ENCODE data around the gene PLXNC1.
A peak's percentile ranks its signal among the peaks of the same experiment; 100 is the strongest.

PLXNC1 gene

DNA sequence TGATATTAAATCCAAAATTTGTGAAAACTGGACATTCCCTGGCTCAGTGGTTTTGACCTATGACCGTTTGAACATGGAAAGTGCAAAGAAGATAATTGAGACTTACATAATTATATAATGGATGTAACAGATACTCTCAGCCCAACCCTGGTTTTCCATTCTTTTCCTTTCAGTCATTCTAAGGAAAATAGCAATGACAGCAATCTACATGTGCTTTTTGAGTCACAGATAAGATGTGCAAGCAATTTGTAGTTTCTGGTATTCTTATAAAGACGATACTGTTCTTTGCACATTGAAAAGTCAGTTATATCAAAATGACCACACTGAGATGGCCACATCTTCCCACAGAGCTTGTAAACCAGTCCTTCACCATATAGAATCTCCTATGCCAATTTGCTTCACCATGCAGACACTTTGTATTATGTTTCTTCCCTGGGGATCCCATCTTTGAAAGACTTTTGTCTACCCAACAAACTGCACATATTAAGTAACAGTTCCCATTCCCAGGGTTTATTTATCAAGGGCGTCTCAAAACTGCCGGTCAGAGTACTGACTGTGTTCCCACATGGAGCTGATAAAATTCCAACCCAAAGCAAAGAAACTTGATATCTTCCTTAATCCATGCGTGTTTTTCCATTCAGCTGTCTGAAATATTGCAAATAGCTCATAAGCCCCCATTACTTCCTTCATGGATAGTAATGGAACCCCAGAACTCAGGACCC is 34.8 kb downstream of the PLXNC1 start:
- DNase-seq: no peak

GRCh38 chr12:94183708-94184379 is 35.5 kb downstream of the PLXNC1 start:
- no peak for DNase-seq

- no peak for DNase-seq
Measured at GRCh38 chr12:94184995-94185719, 36.8 kb downstream of the PLXNC1 start.

DNA sequence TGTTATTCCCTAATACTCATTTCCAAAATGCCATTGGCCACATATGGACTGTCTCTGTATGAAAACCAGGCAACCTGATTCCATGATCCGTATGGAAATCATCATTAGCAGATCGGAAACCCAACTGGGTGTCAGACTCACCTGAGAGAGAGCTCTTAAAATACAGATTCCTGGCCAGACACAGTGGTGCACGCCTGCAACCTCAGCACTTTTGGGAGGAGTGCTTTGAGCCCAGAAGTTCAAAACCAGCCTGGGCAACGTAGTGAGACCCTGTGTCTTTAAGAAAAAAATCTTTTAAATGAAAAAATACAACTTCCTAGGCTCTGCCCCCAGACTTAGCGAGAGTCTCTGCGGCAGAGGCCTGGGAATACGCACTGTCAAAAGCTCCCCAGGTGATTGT is 37.4 kb downstream of the PLXNC1 start:
- DNase-seq: no peak

- DNase-seq: peak; percentile 70 to 72
Measured at GRCh38 chr12:94186278-94187241, 38.2 kb downstream of the PLXNC1 start.

- no peak for DNase-seq
Measured at GRCh38 chr12:94187361-94187760, 39.0 kb downstream of the PLXNC1 start.

- DNase-seq: no peak
Measured at GRCh38 chr12:94190623-94191022, 42.2 kb downstream of the PLXNC1 start.

DNA sequence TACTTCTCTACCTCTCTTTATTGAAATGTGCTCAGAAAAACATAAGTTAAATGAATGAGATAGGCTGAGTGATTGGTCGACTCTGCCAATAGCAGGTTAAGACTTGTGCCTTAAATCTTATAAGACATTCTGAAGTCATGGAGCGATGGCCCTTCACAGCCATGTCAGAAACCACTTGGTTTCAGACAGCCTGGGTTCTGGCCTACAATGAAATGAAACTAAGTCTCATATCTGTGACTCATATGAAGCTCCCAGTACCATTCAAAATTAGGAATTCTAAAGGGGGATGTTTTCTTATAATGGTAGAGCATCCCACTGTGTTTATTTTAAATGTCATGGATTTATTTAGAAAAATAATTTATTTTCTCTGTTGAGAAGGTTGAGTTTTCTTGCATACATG is 42.6 kb downstream of the PLXNC1 start:
- no peak for DNase-seq

- DNase-seq: no peak
Measured at GRCh38 chr12:94191811-94192210, 43.4 kb downstream of the PLXNC1 start.

DNA sequence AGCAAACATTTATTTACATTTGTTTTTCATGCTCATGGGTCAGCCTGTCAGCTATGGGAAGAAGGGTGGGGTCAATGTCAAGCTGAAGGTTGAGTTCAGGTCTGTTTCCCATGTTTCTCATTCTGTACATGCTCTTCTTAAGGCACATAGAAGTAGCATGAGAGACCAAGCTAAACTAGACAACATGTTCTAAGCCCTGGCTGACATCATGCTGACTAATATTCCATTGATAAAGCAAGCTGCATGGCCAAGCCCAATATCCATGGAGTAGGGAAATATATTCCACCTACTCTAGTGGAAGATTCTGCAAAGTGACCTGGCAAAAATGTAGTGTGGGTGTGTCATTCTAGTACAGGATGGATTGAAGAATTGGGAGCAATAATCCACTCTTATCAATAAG is 44.1 kb downstream of the PLXNC1 start:
- no peak for DNase-seq

GRCh38 chr12:94193168-94193567 is 44.8 kb downstream of the PLXNC1 start:
- no peak for DNase-seq

DNA sequence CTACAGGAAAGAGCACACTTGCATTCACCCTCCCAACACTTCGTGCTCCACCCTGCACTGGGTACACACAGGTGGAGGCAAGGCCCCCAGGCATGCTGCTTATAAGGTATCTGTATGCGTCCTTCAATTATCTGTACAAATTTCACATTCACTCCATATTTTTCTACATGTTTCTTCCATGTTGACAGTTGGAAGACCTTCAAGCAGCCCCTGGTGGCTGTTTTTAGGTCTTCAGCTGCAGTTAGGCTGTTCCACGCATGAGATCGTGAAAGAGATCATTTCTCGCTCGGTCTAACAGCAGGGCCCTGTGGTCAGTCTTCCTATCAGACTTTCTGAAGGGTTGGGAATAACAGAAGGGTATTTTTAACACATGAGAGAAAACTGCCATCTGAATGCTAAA is 47.1 kb downstream of the PLXNC1 start:
- no peak for DNase-seq

DNA sequence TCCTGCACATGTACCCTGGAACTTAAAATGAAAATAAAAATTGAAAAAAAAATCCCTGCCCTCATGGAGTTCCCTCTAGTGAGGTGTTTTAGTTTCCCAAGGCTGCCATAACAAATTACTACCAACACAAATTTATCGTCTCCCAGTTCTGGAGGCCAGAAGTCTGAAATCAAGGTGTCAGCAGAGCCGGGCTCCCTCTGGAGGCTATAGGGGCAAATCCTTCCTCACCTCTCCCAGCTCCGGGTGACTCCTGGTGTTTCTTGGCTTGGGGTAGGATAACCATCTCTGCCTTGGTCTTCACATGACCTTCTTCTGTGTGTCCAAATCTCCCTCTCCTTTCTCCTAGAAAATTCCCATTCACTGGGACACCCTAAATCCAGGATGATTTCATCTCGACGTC is 50.1 kb downstream of the PLXNC1 start:
- no peak for DNase-seq

DNA sequence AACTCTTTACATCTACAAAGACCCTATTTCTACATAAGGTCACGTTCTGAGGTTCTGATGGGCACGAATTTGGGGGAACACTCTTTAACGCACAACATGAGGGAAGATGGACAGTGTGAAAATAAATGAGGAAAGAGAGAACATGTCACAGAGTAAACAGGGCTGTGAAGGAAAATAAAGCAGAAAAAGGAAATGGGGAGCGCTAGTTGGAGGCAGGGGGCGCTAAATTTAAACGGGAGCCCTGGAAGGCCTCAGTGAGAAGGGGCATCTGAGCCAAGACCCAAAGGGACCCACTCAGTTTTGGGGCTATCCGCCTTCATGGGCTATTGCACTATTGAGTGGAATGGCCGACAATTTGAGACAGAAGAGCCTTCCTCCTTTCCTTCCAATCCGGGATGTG is 50.5 kb downstream of the PLXNC1 start:
- DNase-seq: no peak

DNA sequence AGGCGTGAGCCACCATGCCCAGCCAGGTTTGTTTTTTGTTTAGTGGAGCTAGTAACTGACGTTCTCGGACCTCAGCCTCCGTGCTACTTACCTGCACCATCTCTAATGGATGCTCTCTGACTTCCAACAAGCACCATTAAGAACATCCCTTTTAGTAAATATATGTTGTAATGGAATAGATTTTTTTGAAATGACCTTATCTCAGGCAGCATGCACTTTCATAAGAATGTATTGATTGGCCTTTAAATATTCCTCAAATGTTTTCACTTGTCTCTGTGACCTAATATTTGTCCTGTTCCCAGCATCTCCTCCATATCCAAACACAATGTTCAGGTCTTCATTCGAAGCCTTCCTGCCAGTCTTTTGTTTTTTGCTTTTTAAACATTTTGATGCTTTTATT is 51.7 kb downstream of the PLXNC1 start:
- DNase-seq: no peak

DNA sequence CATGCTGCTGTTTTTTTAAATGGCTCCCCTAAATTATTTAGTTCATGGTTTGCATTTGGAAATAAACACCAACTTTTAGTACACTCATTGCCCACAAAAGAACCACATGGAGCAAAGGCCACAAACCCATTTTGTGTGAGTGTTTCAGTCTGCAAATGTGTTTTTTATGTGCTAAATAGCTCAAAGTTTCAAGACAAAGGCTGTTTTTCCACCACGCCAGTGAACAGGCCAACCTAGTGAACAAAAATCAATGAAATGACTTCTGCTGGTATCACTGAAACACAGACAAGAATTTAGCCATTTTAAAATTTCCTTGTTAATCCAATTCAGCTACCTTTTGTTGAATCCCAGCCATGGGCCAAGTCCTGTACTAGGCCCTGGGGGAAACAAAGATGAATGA is 52.3 kb downstream of the PLXNC1 start:
- DNase-seq: no peak

GRCh38 chr12:94202245-94203180 is 54.1 kb downstream of the PLXNC1 start:
- no peak for DNase-seq

DNA sequence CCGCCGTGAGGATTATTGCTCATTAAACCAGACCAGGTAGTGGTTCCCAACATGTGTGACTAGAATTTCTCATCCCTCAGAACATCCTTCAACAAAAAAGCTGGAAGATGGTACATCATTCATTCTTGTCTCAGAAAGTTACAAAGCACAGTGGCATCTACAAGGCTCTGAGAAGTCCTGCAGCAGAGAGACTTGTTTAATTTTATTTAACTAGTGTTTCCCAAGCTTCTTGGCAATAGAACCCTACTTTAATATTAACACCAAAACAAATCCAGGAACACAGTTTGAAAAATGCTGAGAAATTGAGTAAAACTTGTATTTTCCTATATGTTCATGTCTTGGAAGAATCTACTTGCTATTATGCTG is 54.8 kb downstream of the PLXNC1 start:
- no peak for DNase-seq

DNA sequence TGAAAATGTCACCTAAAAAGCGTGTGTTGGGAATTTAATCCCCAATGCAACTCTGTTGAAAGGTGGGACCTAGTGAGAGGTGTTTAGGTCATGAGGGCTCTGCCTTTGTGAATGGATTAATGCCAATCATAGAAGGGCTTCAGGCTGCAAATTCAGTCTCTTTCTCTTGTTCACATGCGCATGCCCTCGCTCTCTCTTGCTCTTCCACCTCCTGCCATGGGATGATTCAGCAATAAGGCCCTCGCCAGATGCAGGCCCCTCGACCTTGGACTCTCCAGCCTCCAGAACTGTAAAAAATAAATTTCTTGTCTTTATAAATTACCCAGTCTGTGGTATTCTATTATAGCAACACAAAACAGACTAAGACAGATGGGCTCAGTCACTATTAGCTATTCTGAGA is 55.4 kb downstream of the PLXNC1 start:
- no peak for DNase-seq

DNA sequence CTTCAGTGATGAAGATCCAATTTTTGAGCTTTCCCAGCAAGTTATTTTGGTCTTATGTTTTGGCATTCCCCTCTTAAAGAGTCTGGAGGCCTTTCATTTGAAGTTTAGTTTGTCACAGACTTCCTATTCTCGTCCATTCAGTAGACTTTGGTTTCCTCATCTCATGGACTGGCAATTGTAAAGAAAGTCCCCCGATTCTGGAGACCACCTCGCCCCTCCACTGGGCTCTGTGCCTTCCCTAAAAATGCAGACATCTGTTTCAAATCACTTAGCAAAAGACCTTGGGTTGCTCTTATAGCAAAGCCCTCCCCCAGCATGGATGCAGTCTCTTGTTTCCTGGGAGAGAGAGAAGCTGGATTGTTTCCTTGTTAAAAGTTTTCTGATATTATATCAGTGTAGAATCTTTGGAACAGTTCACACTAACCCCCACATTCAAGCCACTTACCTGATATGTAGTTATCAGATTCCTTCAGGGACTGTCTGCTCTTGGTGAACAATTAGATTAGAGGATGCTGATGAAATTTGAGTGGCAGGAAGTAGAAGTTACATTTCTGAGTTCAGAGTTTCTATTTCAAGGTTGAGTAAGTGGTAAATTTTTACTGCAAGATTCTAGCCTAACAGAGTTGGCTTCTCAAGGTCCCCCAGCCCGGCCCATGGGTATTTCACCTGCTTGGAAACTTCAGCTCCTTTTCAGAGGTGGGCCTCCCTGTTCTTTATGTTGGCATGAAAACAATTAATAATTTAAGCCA is 56.3 kb downstream of the PLXNC1 start:
- DNase-seq: no peak

DNA sequence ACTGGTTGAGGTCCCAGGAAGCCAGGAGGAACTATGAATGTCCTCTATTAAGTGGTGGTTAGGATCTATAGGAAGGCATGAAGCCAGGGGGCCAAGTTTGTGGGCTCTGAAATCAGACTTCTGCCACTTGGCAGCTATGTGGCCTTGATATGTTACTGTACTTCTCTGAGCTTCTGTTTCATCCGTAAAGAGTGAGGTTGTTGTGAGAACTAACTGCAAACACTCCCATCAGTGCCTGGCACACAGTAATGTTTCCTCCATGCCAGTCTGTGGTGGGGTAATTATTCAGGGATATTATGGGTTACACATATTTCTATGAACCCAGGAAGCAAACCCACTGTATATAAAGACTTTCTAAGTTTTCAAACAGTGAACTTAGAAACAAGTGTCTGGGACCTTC is 57.4 kb downstream of the PLXNC1 start:
- DNase-seq: no peak

All from hippocampal formation (tissue), 2 donors.